CD1c-positive myeloid dendritic cell (primary cell): ENCODE data around the gene WDFY4.

Experiments
- DNase-seq: peaks from one replicate; pipeline ENCODE4 v3.0.0-alpha.2; 2016; ENCODE audit errors: extremely low spot score

The WDFY4 gene

GRCh38 chr10:48907730-48908129 lies 223.1 kb downstream of the WDFY4 start:
- no peak for DNase-seq

DNA sequence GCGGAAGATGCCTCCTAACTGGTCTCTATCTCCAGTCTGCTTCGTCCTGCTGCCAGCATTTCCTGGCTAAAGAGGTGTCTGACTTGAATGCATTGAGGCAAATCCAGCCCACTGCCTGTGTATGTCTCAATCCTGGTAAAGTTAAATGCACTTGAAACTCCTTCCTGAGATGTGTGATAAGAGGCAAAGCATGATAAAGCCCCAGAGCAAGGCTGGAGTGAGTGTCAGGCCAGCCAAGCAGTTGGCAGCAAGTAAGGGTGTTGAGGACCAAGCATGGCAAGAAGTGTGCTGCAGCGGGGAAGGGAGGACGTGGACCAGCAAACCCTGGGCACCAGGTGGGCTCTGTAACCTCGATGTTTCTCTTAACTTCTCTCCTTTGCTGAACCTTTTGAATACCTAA lies 225.9 kb downstream of the WDFY4 start:
- no peak for DNase-seq

DNA sequence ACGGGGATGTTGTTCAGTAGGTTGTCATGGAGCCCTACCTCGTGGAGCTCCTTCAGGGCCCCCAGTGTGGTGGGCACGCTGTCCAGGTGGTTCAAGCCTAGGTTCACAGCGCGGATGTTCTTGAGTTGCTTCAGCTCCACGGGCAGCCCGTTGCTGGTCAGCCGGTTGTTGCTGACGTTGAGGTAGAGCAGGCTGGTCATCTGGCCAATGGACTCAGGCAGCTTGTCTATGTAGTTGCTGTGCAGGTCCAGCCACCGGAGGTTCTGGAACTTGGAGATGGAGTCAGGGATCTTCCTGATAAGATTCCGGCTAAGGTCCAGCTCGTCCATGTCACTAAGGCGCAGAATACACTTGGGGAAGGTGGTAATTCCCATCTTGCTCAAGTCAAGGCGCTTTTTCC lies 229.0 kb downstream of the WDFY4 start:
- DNase-seq: no peak

- DNase-seq: no peak
Observed at GRCh38 chr10:48923748-48924147, 239.1 kb downstream of the WDFY4 start.

GRCh38 chr10:48924988-48925387 lies 240.3 kb downstream of the WDFY4 start:
- no peak for DNase-seq

- DNase-seq: no peak
Observed at GRCh38 chr10:48926255-48926654, 241.6 kb downstream of the WDFY4 start.

DNA sequence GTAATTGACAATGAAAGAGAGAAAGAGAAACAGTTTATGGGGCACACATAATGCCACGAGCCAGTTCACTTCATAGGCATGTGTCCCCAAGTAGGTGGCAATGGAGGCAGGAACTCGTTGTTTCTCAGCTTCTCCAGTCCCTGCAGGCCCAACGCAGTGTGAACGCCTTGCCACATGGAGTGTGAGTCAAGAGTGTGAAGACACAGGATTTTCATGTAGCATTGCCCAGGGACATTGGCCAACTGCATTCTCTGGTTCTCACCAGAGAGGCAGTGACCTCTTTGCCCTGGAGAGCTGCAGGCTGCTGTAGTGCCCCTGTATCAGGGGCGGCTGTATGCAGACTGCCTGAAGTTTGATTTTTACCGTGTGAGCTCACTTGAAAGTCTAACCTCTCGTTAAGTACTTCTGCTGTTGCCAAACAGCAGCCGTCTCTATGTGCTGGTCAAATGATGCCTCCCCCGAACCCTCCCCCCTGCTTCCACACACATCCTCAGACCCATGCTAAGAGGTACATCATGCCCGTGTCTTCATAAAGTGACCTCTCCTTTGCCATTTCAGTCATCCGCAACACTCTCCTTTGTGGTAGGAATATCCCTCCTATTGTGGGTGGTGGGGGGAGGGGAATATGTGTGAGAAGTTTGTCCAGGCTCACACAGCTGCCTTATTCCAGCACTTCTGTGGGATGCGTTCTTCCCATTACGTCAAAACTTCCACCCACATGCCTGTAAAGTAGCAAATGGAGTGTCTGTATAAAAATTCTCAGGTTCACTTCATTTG lies 242.3 kb downstream of the WDFY4 start:
- DNase-seq: no peak

- no peak for DNase-seq
Observed at GRCh38 chr10:48929413-48929990, 244.8 kb downstream of the WDFY4 start.

GRCh38 chr10:48931188-48931587 lies 246.5 kb downstream of the WDFY4 start:
- peak; percentile 8 for DNase-seq

DNA sequence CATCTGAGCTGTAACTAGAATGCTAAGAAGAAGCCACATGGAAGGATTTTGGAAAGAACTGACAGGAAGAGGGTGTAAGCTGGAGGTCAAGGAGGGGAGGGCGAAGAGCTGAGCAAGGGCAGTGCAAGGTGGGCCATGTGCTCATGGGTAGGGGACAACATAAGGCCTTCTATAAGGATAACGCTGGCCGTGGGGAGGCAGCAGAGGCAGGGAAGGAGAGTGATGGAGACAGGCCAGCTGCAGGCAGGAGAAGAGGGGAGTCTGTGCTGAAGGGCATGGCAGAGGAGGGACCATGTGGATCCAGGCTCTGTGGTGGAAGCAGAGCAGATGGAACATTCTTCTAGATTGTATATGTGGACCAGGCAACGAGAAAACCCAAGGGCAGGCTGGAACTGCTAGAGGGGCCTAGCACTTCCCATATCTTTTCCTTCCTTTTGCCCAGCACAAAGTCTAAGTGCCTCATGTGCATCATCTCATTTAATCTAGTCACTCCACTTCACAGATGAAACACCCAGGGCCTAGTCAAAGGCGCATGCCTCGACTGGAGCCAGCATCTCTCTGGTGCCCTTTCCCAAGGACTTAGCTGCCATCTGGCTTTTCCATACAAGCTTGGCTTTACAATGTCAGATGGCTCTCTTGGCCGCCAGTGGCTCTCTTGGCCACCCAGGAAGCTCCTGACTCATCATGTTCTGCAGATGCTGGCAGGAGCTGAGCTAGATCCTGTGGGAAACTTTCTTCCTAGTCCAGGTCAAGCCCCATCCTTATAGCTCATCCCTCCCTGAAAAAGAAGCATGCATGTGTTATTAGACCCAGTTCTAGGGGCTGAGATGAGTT lies 248.4 kb downstream of the WDFY4 start:
- DNase-seq: no peak

GRCh38 chr10:48934672-48935501 lies 250.2 kb downstream of the WDFY4 start:
- no peak for DNase-seq

DNA sequence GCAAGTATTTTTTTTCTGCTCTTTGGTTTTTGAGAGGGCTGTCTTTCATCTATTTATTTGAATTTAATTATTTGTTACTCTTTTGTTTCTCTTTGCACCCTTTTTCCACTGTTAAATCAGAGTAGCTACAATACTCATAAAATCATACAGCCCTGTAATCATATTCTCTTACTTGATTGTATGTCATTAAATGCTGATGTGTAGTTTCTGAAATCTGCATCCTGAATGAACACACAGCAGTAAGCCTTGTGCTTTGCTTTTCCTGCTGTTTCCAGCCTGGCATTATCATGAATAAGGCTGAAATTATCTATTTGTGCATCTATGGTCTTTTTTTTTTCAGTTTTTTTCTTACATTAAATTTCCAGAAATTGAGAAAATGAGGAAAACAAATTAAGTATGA lies 250.9 kb downstream of the WDFY4 start:
- no peak for DNase-seq

GRCh38 chr10:48937796-48938195 lies 253.1 kb downstream of the WDFY4 start:
- DNase-seq: no peak

DNA sequence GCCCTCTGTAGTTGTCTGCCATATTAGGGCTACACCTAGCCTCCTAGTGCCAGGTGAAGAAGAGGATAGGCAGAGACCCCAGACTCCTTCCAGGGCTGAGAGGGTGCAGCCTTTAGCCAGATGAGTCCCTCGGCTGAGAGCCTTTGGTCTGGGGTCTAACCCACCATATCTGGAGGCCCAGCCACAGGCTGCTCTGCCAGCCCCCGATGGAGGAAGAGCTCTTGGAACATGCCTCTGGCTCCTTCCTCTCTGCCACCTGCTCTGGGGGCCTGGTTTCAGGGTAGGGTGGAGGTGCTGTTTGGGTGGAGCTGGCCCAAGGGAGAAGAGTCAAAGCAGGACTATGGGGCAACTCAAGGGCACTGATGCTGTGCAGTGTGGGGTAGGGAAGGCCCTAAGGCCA lies 253.6 kb downstream of the WDFY4 start:
- DNase-seq: no peak

DNA sequence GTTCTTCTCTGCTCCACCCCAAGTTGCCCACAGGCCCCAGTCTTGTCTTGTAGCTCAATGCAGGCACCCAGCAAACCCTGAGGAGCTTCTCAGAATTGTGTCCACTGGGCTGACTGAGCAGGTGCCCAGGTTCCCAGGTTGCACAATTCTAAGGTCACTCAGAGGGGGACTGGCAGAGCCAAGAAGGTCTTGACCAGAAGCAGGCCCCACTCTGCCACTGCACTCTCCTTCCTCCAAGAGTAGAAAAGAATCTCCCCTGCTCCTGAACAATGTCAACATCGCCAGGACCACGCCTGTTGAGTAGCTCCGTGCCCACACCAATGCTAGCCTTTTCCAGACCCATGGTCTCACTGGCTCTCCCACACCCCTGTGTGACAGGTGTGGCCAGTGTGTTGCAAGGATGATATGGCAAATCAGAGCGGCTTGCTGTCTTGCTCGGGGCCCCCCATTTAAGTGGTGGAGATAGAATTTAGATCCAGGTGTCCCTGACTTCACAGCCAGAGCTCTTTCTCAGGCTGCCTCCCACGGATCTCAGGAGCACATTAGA lies 254.4 kb downstream of the WDFY4 start:
- no peak for DNase-seq

DNA sequence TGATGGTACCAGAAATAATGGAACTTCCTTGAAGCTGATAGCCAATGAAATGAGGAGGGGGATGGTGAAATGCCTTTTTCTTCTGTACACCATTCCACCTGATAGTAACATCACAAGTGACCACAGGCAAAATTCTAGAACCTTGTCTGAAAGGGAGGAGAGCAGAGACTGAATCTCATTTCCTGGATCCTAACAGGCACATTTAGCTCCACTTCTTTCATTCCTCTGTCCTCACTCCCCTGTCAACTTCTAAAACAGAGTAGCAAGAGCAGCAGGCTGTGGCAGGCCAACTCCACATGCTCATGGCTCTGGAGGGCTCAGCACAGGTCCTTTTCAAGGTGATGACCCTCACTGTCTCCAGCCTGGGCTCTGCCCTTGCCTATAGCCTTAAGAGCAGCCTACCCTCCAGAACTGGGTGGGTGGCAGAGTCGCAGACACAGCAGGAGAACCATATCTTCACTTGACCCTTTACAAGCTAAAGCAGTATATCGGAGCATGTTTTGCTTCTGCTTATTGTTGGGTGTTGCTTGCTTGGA lies 255.2 kb downstream of the WDFY4 start, which contains the start of gene LRRC18:
LRRC18 (minus strand) TSS at position 51 of the 536 bp plus-strand sequence. CDS start 25,685 bp downstream, outside the sequence.
- no peak for DNase-seq

- no peak for DNase-seq
Observed at GRCh38 chr10:48940372-48940771, 255.7 kb downstream of the WDFY4 start.

DNA sequence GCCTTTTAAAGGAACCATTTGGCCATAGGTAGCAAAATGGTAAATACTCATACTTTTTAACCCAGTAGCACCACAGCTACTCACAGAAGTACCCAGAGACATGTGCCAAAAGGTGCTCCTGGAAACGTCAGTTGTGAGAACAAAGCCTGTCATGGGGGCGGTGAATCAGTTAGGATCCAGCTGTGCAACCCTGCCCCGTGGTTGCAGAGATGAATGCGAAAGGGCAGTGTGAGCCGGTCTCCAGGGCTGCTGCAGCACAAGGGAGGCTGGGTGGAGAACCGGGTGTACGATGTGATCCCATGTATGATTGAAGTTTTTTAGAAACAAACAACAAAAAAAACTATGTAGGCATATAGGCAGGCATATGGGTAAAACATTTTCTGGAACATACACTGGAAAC lies 256.3 kb downstream of the WDFY4 start:
- no peak for DNase-seq

DNA sequence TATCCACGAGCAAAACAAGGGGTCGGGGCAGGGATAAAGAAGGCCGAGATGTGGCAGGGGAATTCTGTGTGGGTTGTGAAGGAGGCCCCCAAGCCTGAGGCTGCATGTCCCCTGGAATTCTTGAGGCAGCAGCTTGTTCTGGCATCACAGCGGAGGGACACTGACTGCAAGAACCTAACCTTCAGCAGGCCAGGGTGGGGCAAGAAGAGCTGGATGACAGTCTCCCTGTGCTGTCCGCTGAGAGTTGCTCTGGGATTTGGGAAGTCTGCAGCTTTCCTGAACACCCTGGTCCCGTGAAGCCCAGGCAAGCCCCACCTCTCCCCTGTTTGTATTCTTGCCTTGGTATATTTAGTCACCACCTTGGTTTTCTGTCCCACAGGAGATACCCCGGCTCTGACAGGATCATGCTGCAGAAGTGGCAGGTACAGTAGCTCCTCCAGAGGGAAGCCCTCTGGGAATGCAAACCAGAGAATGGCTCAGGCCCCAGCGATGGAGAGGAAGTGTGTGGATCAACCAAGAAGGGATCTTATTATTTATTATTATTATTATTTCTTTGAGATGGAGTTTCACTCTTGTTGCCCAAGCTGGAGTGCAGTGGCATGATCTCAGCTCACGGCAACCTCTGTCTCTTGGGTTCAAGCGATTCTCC lies 256.9 kb downstream of the WDFY4 start:
- no peak for DNase-seq

GRCh38 chr10:48943096-48943495 lies 258.4 kb downstream of the WDFY4 start:
- no peak for DNase-seq

DNA sequence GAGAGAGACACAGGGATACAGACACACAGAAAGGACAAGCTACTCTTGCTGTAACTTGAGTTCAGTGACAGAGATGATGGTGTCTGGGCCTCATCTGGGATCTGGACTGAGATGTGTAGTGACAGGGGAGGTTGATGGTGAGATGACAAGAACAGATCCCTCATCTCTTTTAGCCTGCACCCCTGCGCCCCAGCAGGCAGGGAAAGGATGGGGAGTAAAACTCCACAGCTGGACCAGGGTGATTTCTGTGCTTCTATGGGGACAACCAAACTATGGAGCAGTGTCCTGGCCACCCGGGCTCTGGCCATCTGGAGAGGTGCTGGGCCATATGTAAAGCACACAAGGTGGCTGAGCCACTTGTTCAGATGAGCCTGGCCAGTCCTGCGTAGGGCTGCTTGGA lies 259.5 kb downstream of the WDFY4 start:
- DNase-seq: no peak
